Caco-2 (cell line): ENCODE results near the gene TRPM5. TPM values are rescaled to one million over a fixed set of nuclear protein-coding genes. Genes with fewer than 3 reads are reported as not detected.

Experiments
- BruUV-seq: library from RNA; stranded (reverse); fragments of 400-500 nt; replicated peaks from 2 replicates; lab custom pipeline; 2021; lab: Mats Ljungman, UMichigan
- CTCF ChIA-PET: fragments of 300-600 bp; sonication (Branson Sonifier 250); formaldehyde crosslinking; loops from one replicate; lab custom pipeline; 2022; ENCODE audit warnings: antibody characterized with exemption; lab: Charles Lee
- POLR2A ChIA-PET: fragments of 300-600 bp; sonication (Branson Sonifier 250); formaldehyde crosslinking; loops from one replicate; lab custom pipeline; 2022; ENCODE audit warnings: antibody characterized with exemption; lab: Charles Lee
- DNase-seq, 2 experiments: peaks; one replicate each; pipeline versions ENCODE4 v3.0.0 to v3.0.0-alpha.2; 2020 to 2022
- H3K27me3 ChIP-seq: replicated peaks from 2 replicates; pipeline ENCODE4 v1.6.0; 2011; ENCODE audit warnings: low read length; ENCODE audit not compliant: control insufficient read depth, insufficient read depth
- H3K36me3 ChIP-seq: 2 replicates; pipeline ENCODE4 v1.5.1; 2011; ENCODE audit warnings: low read length; ENCODE audit not compliant: control insufficient read depth, insufficient read depth
- H3K4me1 ChIP-seq: fragments of 250-450 bp; sonication (Bioruptor Pico); 2 replicates; pipeline ENCODE4 v1.5.1; 2020; ENCODE audit warnings: mild to moderate bottlenecking
- H3K4me3 ChIP-seq: 2 replicates; pipeline ENCODE4 v1.5.1; 2011; ENCODE audit warnings: low read depth, mild to moderate bottlenecking, control low read depth, low read length
- H3K9me3 ChIP-seq: fragments of 250-450 bp; sonication (Bioruptor Pico); 2 replicates; pipeline ENCODE4 v1.5.1; 2020; ENCODE audit warnings: mild to moderate bottlenecking, moderate library complexity
- H3K27ac Mint-ChIP-seq: one replicate; pipeline ENCODE4 v1.8.0; 2022; ENCODE audit warnings: mixed read lengths; ENCODE audit not compliant: unreplicated experiment
- H3K27me3 Mint-ChIP-seq: one replicate; pipeline ENCODE4 v1.8.0; 2022; ENCODE audit warnings: mixed read lengths; ENCODE audit not compliant: insufficient read depth, unreplicated experiment
- H3K36me3 Mint-ChIP-seq: one replicate; pipeline ENCODE4 v1.8.0; 2022; ENCODE audit warnings: mild to moderate bottlenecking, mixed read lengths; ENCODE audit not compliant: insufficient read depth, unreplicated experiment
- H3K4me1 Mint-ChIP-seq: one replicate; pipeline ENCODE4 v1.8.0; 2022; ENCODE audit warnings: low read depth, mixed read lengths; ENCODE audit not compliant: unreplicated experiment
- H3K4me3 Mint-ChIP-seq: one replicate; pipeline ENCODE4 v1.8.0; 2022; ENCODE audit warnings: mild to moderate bottlenecking, moderate library complexity, mixed read lengths; ENCODE audit not compliant: unreplicated experiment
- H3K9me3 Mint-ChIP-seq: one replicate; pipeline ENCODE4 v1.8.0; 2022; ENCODE audit warnings: mixed read lengths; ENCODE audit not compliant: unreplicated experiment
- intact Hi-C: fragments of 100-400 bp; cut with micrococcal nuclease; formaldehyde crosslinking; loops from one replicate; pipeline ENCODE4 v1.10.0; 2022; ENCODE audit not compliant: unreplicated experiment
- total RNA-seq: library from RNA; stranded (reverse); gene quantifications from 2 replicates; pipeline ENCODE4 v1.2.3, GENCODE V29; 2022
- TF ChIP-seq, protein P1 (sequence below), 2 experiments: fragments of 200-600 bp in 1 of 2; IDR thresholded peaks; 1 replicate in 1 of 2; 2 replicates in 1 of 2; pipeline versions ENCODE4 v1.5.1 to v1.8.0; 2011 to 2022; ENCODE audit warnings: antibody characterized with exemption in 1 of 2, control low read depth in 1 of 2, inconsistent platforms in 1 of 2, low read depth in 1 of 2, low read length in 1 of 2, mild to moderate bottlenecking in 1 of 2, moderate library complexity in 1 of 2; ENCODE audit not compliant: insufficient read depth in 1 of 2, severe bottlenecking in 1 of 2, unreplicated experiment in 1 of 2

Gene TRPM5
- total RNA-seq, 1 experiment from 2014 or later, result not detected

- Mint-ChIP-seq H3K27me3 (no peaks in the 10 kb centered on the region), H3K9me3 (peaks cover 15% of the 10 kb centered on the region)
Measured at GRCh38 chr11:2474059-2474901, 30.0 kb upstream of the TRPM5 start.

DNA sequence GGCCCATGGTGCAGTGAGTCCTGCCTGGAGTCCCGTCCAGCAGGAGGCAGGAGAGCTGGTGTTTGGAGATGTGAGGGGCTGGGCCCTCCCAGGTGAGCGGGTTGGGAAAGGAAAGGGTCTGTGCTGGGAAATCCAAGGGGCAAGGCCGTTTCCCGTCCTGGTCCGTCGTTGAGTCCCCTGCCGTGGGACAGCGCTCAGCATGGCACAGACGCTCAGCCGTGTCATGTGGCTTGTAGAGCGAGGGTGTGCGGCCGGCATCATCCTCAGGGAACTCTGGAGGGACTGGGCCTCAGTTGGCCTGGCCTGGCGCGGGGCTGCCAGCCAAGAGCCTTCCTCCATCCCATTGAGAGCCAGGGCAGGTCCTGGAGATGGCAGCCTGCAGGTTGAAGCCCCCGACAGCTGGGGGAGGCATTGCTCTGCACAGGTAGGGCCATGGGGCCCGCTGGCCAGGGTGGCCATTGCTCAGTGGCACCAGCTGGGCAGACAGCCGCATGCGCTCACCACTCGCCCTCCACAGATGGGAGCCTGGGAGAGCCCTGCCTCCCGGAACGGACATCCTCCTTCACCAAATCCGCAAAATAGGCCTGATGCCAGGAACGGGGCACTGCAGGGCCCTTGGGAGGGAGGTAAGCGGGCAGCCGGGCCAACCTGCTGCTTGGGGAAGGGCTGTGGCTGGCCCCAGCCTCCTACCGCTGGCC is 29.2 kb upstream of the TRPM5 start:
- BruUV-seq, result no TSS peak
- Histone ChIP-seq H3K27me3 (no peaks in the 10 kb centered on the region), H3K4me1 (no peaks in the 10 kb centered on the region), H3K9me3 (peaks cover 3% of the 10 kb centered on the region; the same call in 1 of the 2 replicates), H3K36me3 (no peaks in the 10 kb centered on the region), H3K4me3 (no peak overlapping the region)
- H3K4me1 Mint-ChIP-seq, result no peaks in the 10 kb centered on the region
- no peaks in the 10 kb centered on the region for H3K36me3 Mint-ChIP-seq
- ChIA-PET CTCF (no interaction called here), POLR2A (no interaction called here)
- TF ChIP-seq, protein P1, sequence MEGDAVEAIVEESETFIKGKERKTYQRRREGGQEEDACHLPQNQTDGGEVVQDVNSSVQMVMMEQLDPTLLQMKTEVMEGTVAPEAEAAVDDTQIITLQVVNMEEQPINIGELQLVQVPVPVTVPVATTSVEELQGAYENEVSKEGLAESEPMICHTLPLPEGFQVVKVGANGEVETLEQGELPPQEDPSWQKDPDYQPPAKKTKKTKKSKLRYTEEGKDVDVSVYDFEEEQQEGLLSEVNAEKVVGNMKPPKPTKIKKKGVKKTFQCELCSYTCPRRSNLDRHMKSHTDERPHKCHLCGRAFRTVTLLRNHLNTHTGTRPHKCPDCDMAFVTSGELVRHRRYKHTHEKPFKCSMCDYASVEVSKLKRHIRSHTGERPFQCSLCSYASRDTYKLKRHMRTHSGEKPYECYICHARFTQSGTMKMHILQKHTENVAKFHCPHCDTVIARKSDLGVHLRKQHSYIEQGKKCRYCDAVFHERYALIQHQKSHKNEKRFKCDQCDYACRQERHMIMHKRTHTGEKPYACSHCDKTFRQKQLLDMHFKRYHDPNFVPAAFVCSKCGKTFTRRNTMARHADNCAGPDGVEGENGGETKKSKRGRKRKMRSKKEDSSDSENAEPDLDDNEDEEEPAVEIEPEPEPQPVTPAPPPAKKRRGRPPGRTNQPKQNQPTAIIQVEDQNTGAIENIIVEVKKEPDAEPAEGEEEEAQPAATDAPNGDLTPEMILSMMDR (IDR thresholded peaks at IDR 0.05; ENCODE audit: insufficient read depth in 1 of 2, low read depth in 1 of 2, low read length in 1 of 2, severe bottlenecking in 1 of 2, unreplicated experiment in 1 of 2), result no peak
- no peak overlapping the region for H3K27ac Mint-ChIP-seq
- intact Hi-C loops, result no loop called here
- peak in 1 of 2 experiments; percentile 19 for DNase-seq
- H3K27me3 Mint-ChIP-seq, result no peaks in the 10 kb centered on the region
- peaks cover 10% of the 10 kb centered on the region for H3K9me3 Mint-ChIP-seq
- no peak overlapping the region for H3K4me3 Mint-ChIP-seq

More at GRCh38 chr11:2474059-2474901, 30.0 kb upstream of the TRPM5 start:
- POLR2A ChIA-PET, result no interaction called here
- Mint-ChIP-seq H3K4me3 (no peak overlapping the region), H3K4me1 (no peaks in the 10 kb centered on the region), H3K36me3 (no peaks in the 10 kb centered on the region), H3K27ac (peak overlapping the region; percentile 63)
- CTCF ChIA-PET, result interaction anchor here (0.5 kb wide), 1 partner anchor 59 kb away, joined by 3 read pairs; no protein-coding TSS in a partner anchor
- TF ChIP-seq, protein P1 (IDR thresholded peaks at IDR 0.05; ENCODE audit: insufficient read depth in 1 of 2, low read depth in 1 of 2, low read length in 1 of 2, severe bottlenecking in 1 of 2, unreplicated experiment in 1 of 2), result no peak
- no TSS peak for BruUV-seq
- peak; percentile 45 to 51 for DNase-seq
- no peaks in the 10 kb centered on the region for H3K4me1 ChIP-seq
- H3K27me3 ChIP-seq, result no peaks in the 10 kb centered on the region
- H3K4me3 ChIP-seq, result no peak overlapping the region
- peaks cover 11% of the 10 kb centered on the region for H3K9me3 ChIP-seq
- intact Hi-C loops, result no loop called here
- H3K36me3 ChIP-seq, result no peaks in the 10 kb centered on the region

- H3K27ac Mint-ChIP-seq, result no peak overlapping the region
- no peak overlapping the region for H3K4me3 Mint-ChIP-seq
- no peaks in the 10 kb centered on the region for H3K36me3 Mint-ChIP-seq
- Histone ChIP-seq H3K4me3 (no peak overlapping the region), H3K27me3 (no peaks in the 10 kb centered on the region), H3K9me3 (no peaks in the 10 kb centered on the region), H3K36me3 (no peaks in the 10 kb centered on the region), H3K4me1 (no peaks in the 10 kb centered on the region)
- H3K9me3 Mint-ChIP-seq, result peaks cover under 1% of the 10 kb centered on the region
- POLR2A ChIA-PET, result no interaction called here
- no peaks in the 10 kb centered on the region for H3K27me3 Mint-ChIP-seq
- TF ChIP-seq, protein P1 (IDR thresholded peaks at IDR 0.05; ENCODE audit: insufficient read depth in 1 of 2, low read depth in 1 of 2, low read length in 1 of 2, severe bottlenecking in 1 of 2, unreplicated experiment in 1 of 2), result no peak
- intact Hi-C loops, result no loop called here
- no peaks in the 10 kb centered on the region for H3K4me1 Mint-ChIP-seq
- no TSS peak for BruUV-seq
- peak in 1 of 2 experiments; percentile 19 for DNase-seq
- CTCF ChIA-PET, result no interaction called here
Measured at GRCh38 chr11:2472428-2473186, 28.3 kb upstream of the TRPM5 start.
